ENCODE data around the gene SNTG2. TPM values are rescaled to one million over a fixed set of nuclear protein-coding genes. Genes with fewer than 3 reads are reported as not detected.

SNTG2 gene
- total RNA-seq, 4 donors from 2014 or later, result 1.7 to 5.9 (median 2.0) TPM; not detected in 1

- Histone ChIP-seq H3K27ac (no peak overlapping the region), H3K9me3 (no peaks in the 10 kb centered on the region), H3K4me3 (no peak overlapping the region), H3K27me3 (no peaks in the 10 kb centered on the region), H3K4me1 (peaks cover 0 to 13% (median 0%) of the 10 kb centered on the region in 3 donors), H3K36me3 (no peaks in the 10 kb centered on the region)
- DNase-seq, result no peak
- no peak for TF ChIP-seq CTCF (IDR thresholded peaks at IDR 0.05)
- TF ChIP-seq POLR2A (IDR thresholded peaks at IDR 0.05), result no peak
- intact Hi-C loops (cut with DNase I), result no loop called here
- WGBS, 2 donors, result 70 to 73% methylated on average over 1 to 2 of the region's 2 CpGs
Measured at GRCh38 chr2:1393321-1393720, 442.7 kb downstream of the SNTG2 start.

- intact Hi-C loops (cut with DNase I), result no loop called here
- no peaks in the 10 kb centered on the region for H3K27me3 ChIP-seq
- TF ChIP-seq CTCF (IDR thresholded peaks at IDR 0.05), result no peak
- H3K4me3 ChIP-seq, result no peak overlapping the region
- DNase-seq, result no peak
- H3K4me1 ChIP-seq, result peaks cover 0 to 6% (median 0%) of the 10 kb centered on the region in 3 donors
- WGBS, 2 donors, result 86 to 90% methylated on average over 6 to 7 of the region's 7 CpGs
- H3K36me3 ChIP-seq, result no peaks in the 10 kb centered on the region
- H3K9me3 ChIP-seq, result no peaks in the 10 kb centered on the region
- H3K27ac ChIP-seq, result no peak overlapping the region
Measured at GRCh38 chr2:1394709-1395408, 444.2 kb downstream of the SNTG2 start.

- 57 to 62% methylated on average over 1 to 4 of the region's 4 CpGs for WGBS, 2 donors
- no peaks in the 10 kb centered on the region for H3K27me3 ChIP-seq
- H3K36me3 ChIP-seq, result no peaks in the 10 kb centered on the region
- H3K4me1 ChIP-seq, result peaks cover 0 to 6% (median 0%) of the 10 kb centered on the region in 3 donors
- H3K9me3 ChIP-seq, result no peaks in the 10 kb centered on the region
- no peak overlapping the region for H3K4me3 ChIP-seq
- no peak for DNase-seq
- H3K27ac ChIP-seq, result no peak overlapping the region
- intact Hi-C loops (cut with DNase I), result no loop called here
- TF ChIP-seq POLR2A (IDR thresholded peaks at IDR 0.05), result no peak
- no peak for TF ChIP-seq CTCF (IDR thresholded peaks at IDR 0.05)
Measured at GRCh38 chr2:1397350-1397749, 446.7 kb downstream of the SNTG2 start.

GRCh38 chr2:1398191-1398590, 447.5 kb downstream of the SNTG2 start:
- intact Hi-C loops (cut with DNase I), result no loop called here
- WGBS, 2 donors, result 85% methylated on average over 4 of the region's 7 CpGs; no CpG with 5 or more reads in 1 of the 2 donors
- peaks cover 0 to 6% (median 0%) of the 10 kb centered on the region in 3 donors for H3K4me1 ChIP-seq

More at GRCh38 chr2:1398191-1398590, 447.5 kb downstream of the SNTG2 start:
- no peak for TF ChIP-seq POLR2A (IDR thresholded peaks at IDR 0.05)
- TF ChIP-seq CTCF (IDR thresholded peaks at IDR 0.05), result no peak
- no peak overlapping the region for H3K4me3 ChIP-seq
- no peak for DNase-seq
- no peak overlapping the region for H3K27ac ChIP-seq
- H3K9me3 ChIP-seq, result no peaks in the 10 kb centered on the region
- H3K36me3 ChIP-seq, result no peaks in the 10 kb centered on the region
- no peaks in the 10 kb centered on the region for H3K27me3 ChIP-seq

Measured in esophagus squamous epithelium (tissue), 5 donors.